Activated CD8-positive, alpha-beta T cell treated with anti-CD3 and anti-CD28 coated beads for 36 hours (primary cell): ENCODE data around the gene PRM2. TPM values are rescaled to one million over a fixed set of nuclear protein-coding genes. Genes with fewer than 3 reads are reported as not detected.

Experiments used
- ATAC-seq: fragments of 200-7000 bp; cut with Tn5 transposase; one replicate; pipeline ENCODE4 v1.10.0; 2021; ENCODE audit warnings: mild to moderate bottlenecking, moderate library complexity
- CTCF ChIA-PET: fragments of 350-600 bp; sonication (Branson Sonifier 250); formaldehyde crosslinking; loops from one replicate; lab custom pipeline; 2021; ENCODE audit warnings: antibody characterized with exemption; lab: Charles Lee
- POLR2A ChIA-PET: fragments of 350-600 bp; sonication (Branson Sonifier 250); formaldehyde crosslinking; loops from one replicate; lab custom pipeline; 2021; ENCODE audit warnings: antibody characterized with exemption; lab: Charles Lee
- DNase-seq: peaks from one replicate; pipeline ENCODE4 v3.0.0-alpha.2; 2020
- H3K27ac Mint-ChIP-seq: one replicate; pipeline ENCODE4 v1.8.0; 2021; ENCODE audit warnings: mild to moderate bottlenecking, mixed read lengths
- H3K27me3 Mint-ChIP-seq: one replicate; pipeline ENCODE4 v1.8.0; 2021; ENCODE audit warnings: mixed read lengths
- H3K36me3 Mint-ChIP-seq: one replicate; pipeline ENCODE4 v1.8.0; 2021; ENCODE audit warnings: low read depth, mixed read lengths
- H3K4me1 Mint-ChIP-seq: one replicate; pipeline ENCODE4 v1.8.0; 2021; ENCODE audit warnings: low read depth, mixed read lengths
- H3K4me3 Mint-ChIP-seq: one replicate; pipeline ENCODE4 v1.8.0; 2021; ENCODE audit warnings: mild to moderate bottlenecking, moderate library complexity, mixed read lengths
- H3K9me3 Mint-ChIP-seq: one replicate; pipeline ENCODE4 v1.8.0; 2021; ENCODE audit warnings: mixed read lengths
- CTCF ChIP-seq: fragments of 200-600 bp; IDR thresholded peaks from one replicate; pipeline ENCODE4 v1.8.0; 2022; ENCODE audit warnings: antibody characterized with exemption, mild to moderate bottlenecking
- intact Hi-C: fragments of 100-400 bp; cut with micrococcal nuclease; formaldehyde crosslinking; loops from one replicate; pipeline ENCODE4 v1.10.0; 2022
- total RNA-seq, 2 experiments: library from RNA; stranded (reverse); gene quantifications; one replicate each; pipeline ENCODE4 v1.2.3, GENCODE V29; 2021

PRM2 gene
- total RNA-seq, 2 experiments from 2014 or later: not detected

- H3K36me3 Mint-ChIP-seq: no peaks in the 10 kb centered on the region
- CTCF ChIA-PET: interaction anchor here (1.1 to 1.5 kb wide), 7 partner anchors 10 to 305 kb away, joined by 3 to 9 read pairs (median 4); partner anchors contain the start of gene PRM3
- POLR2A ChIA-PET: interaction anchor here (0.7 to 1.9 kb wide), 6 partner anchors 9 to 107 kb away, joined by 3 to 11 read pairs (median 6); partner anchors contain the start of gene PRM3
- H3K4me1 Mint-ChIP-seq: peaks cover 30% of the 10 kb centered on the region
- no peak overlapping the region for H3K4me3 Mint-ChIP-seq
- intact Hi-C loops: no loop called here
- H3K27ac Mint-ChIP-seq: peak overlapping the region; percentile 79
- ATAC-seq: peak; percentile 40
- DNase-seq: no peak
- no peaks in the 10 kb centered on the region for H3K27me3 Mint-ChIP-seq
- TF ChIP-seq CTCF: no peak
- no peaks in the 10 kb centered on the region for H3K9me3 Mint-ChIP-seq
These were observed 12.0 kb downstream of the PRM2 start for GRCh38 chr16:11264155-11264832.

- DNase-seq (peak; percentile 83), ATAC-seq (peak; percentile 88)
- CTCF ChIA-PET: interaction anchor here (1.0 to 1.5 kb wide), 8 partner anchors 10 to 304 kb away, joined by 3 to 9 read pairs (median 4); partner anchors contain the start of gene PRM3
- Mint-ChIP-seq H3K27me3 (no peaks in the 10 kb centered on the region), H3K9me3 (no peaks in the 10 kb centered on the region), H3K4me1 (peaks cover 36% of the 10 kb centered on the region), H3K27ac (peak overlapping the region; percentile 79), H3K4me3 (peak overlapping the region; percentile 2), H3K36me3 (no peaks in the 10 kb centered on the region)
- intact Hi-C loops: no loop called here
- no peak for TF ChIP-seq CTCF
- POLR2A ChIA-PET: interaction anchor here (0.8 to 1.9 kb wide), 6 partner anchors 9 to 107 kb away, joined by 3 to 11 read pairs (median 6); partner anchors contain the start of gene PRM3
These were observed 12.5 kb downstream of the PRM2 start for GRCh38 chr16:11263737-11264136.

GRCh38 chr16:11262915-11263314 is 13.4 kb downstream of the PRM2 start:
- POLR2A ChIA-PET: interaction anchor here (0.8 to 1.7 kb wide), 5 partner anchors 9 to 91 kb away, joined by 3 to 11 read pairs (median 6); no protein-coding TSS in a partner anchor
- ATAC-seq: no peak

GRCh38 chr16:11260596-11260966 is 15.7 kb downstream of the PRM2 start:
- no peak overlapping the region for H3K27ac Mint-ChIP-seq
- no peak overlapping the region for H3K4me3 Mint-ChIP-seq
- intact Hi-C loops: no loop called here
- CTCF ChIA-PET: interaction anchor here (1.5 to 9.0 kb wide), 3 partner anchors 95 to 296 kb away, joined by 4 to 88 read pairs (median 80); no protein-coding TSS in a partner anchor
- H3K9me3 Mint-ChIP-seq: no peaks in the 10 kb centered on the region
- DNase-seq (no peak), ATAC-seq (no peak)
- H3K4me1 Mint-ChIP-seq: peaks cover 56% of the 10 kb centered on the region
- H3K27me3 Mint-ChIP-seq: no peaks in the 10 kb centered on the region
- POLR2A ChIA-PET: interaction anchor here (0.9 to 6.7 kb wide), 4 partner anchors 9 to 86 kb away, joined by 3 to 21 read pairs (median 4); partner anchors contain the start of genes PRM3 and RMI2
- no peaks in the 10 kb centered on the region for H3K36me3 Mint-ChIP-seq
- TF ChIP-seq CTCF: no peak

More at GRCh38 chr16:11262915-11263314, 13.4 kb downstream of the PRM2 start:
- no peaks in the 10 kb centered on the region for H3K9me3 Mint-ChIP-seq
- no peak overlapping the region for H3K4me3 Mint-ChIP-seq
- CTCF ChIA-PET: interaction anchor here (1.0 to 1.6 kb wide), 8 partner anchors 35 to 303 kb away, joined by 3 to 9 read pairs (median 4); no protein-coding TSS in a partner anchor
- H3K4me1 Mint-ChIP-seq: peaks cover 44% of the 10 kb centered on the region
- TF ChIP-seq CTCF: no peak
- no peak overlapping the region for H3K27ac Mint-ChIP-seq
- no peaks in the 10 kb centered on the region for H3K27me3 Mint-ChIP-seq
- DNase-seq: no peak
- no peaks in the 10 kb centered on the region for H3K36me3 Mint-ChIP-seq
- intact Hi-C loops: no loop called here
